Glutamatergic neuron (in vitro differentiated cells): ENCODE measurements around the gene CCDC197. TPM values are rescaled to one million over a fixed set of nuclear protein-coding genes. Genes with fewer than 3 reads are reported as not detected.
A peak's percentile ranks its signal among the peaks of the same experiment; 100 is the strongest.

Experiments
- DNase-seq: peaks from one replicate; pipeline ENCODE4 v3.0.0; 2022
- H3K27ac Mint-ChIP-seq: one replicate; pipeline ENCODE4 v1.8.0; 2020; ENCODE audit warnings: mild to moderate bottlenecking, mixed read lengths, inconsistent platforms; ENCODE audit not compliant: unreplicated experiment
- H3K27me3 Mint-ChIP-seq: one replicate; pipeline ENCODE4 v1.8.0; 2020; ENCODE audit warnings: mild to moderate bottlenecking, moderate library complexity, mixed read lengths, inconsistent platforms; ENCODE audit not compliant: unreplicated experiment
- H3K36me3 Mint-ChIP-seq: one replicate; pipeline ENCODE4 v1.8.0; 2020; ENCODE audit warnings: mild to moderate bottlenecking, mixed read lengths, inconsistent platforms; ENCODE audit not compliant: unreplicated experiment
- H3K4me1 Mint-ChIP-seq: one replicate; pipeline ENCODE4 v1.8.0; 2020; ENCODE audit warnings: mild to moderate bottlenecking, low read depth, mixed read lengths, inconsistent platforms; ENCODE audit not compliant: unreplicated experiment
- H3K4me3 Mint-ChIP-seq: one replicate; pipeline ENCODE4 v1.8.0; 2020; ENCODE audit warnings: mild to moderate bottlenecking, mixed read lengths, inconsistent platforms; ENCODE audit not compliant: unreplicated experiment
- H3K9me3 Mint-ChIP-seq: one replicate; pipeline ENCODE4 v1.8.0; 2020; ENCODE audit warnings: mild to moderate bottlenecking, moderate library complexity, mixed read lengths, inconsistent platforms; ENCODE audit not compliant: unreplicated experiment
- total RNA-seq: library from RNA; stranded (reverse); fragmentation: NEBNext Ultra II Directional; extraction: Animal tissue kit (Norgen Biotek cat#: 25700); gene quantifications from one replicate; pipeline ENCODE4 v1.2.1, GENCODE V29; 2021; ENCODE audit not compliant: unreplicated experiment
- TF ChIP-seq, protein P1 (sequence below): fragments of 200-600 bp; sonication (generic); IDR thresholded peaks from one replicate; pipeline ENCODE4 v1.5.0; 2021; ENCODE audit not compliant: partially characterized antibody, unreplicated experiment

CCDC197 gene
- total RNA-seq, 1 donor from 2014 or later = not detected

DNA sequence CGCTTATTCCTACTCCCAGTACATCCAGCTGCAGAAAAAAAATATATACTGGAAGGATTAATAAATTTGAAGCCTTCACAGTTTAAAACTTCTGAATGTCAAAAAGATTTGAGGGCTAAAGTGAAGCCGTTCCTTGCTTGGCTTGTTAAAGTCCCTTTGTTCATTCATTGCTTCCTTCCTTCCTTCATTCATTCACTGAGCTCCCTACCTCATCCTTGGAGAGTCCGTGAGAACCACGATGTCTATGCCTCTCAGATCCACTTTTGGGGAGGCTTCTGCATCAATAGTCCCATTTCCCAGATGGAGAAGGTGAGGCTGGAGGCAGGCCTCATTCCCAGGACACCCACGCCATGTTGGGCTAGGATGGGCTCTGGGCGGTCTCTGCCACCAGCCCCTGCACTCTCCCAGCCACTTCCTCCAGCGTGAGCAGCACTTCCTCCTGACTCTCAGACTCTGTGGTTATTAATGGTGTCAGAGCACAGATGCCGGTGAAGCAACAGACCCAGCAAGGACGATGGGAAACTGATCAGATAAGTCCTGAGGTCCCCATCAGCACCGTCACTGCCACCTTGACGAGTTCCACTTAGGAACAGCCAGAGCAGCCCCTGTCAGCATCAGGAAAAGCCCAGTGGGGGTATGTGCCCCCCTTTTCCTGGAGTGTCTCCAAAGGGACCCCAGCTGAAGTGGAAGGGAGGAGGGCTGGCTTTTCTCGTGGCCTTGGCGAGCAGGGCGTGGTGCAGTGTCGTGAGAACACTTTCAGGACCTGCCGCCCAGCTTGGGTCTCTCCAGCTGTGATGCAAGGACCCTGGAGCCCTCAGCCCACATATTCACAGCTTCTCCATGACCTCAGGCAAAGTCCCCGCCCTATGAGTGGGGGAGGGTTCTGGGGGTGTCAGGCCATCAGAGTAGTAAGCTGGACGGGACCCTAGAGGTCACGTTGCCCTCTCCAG is 41.9 kb upstream of the CCDC197 start:
- H3K4me3 Mint-ChIP-seq = peak overlapping the region; percentile 23
- TF ChIP-seq, protein P1, sequence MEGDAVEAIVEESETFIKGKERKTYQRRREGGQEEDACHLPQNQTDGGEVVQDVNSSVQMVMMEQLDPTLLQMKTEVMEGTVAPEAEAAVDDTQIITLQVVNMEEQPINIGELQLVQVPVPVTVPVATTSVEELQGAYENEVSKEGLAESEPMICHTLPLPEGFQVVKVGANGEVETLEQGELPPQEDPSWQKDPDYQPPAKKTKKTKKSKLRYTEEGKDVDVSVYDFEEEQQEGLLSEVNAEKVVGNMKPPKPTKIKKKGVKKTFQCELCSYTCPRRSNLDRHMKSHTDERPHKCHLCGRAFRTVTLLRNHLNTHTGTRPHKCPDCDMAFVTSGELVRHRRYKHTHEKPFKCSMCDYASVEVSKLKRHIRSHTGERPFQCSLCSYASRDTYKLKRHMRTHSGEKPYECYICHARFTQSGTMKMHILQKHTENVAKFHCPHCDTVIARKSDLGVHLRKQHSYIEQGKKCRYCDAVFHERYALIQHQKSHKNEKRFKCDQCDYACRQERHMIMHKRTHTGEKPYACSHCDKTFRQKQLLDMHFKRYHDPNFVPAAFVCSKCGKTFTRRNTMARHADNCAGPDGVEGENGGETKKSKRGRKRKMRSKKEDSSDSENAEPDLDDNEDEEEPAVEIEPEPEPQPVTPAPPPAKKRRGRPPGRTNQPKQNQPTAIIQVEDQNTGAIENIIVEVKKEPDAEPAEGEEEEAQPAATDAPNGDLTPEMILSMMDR = no peak
- H3K27ac Mint-ChIP-seq = peak overlapping the region; percentile 35
- H3K27me3 Mint-ChIP-seq = peaks cover 20% of the 10 kb centered on the region
- H3K36me3 Mint-ChIP-seq = no peaks in the 10 kb centered on the region
- H3K4me1 Mint-ChIP-seq = peaks cover 44% of the 10 kb centered on the region
- H3K9me3 Mint-ChIP-seq = peaks cover 11% of the 10 kb centered on the region
- DNase-seq = no peak

DNA sequence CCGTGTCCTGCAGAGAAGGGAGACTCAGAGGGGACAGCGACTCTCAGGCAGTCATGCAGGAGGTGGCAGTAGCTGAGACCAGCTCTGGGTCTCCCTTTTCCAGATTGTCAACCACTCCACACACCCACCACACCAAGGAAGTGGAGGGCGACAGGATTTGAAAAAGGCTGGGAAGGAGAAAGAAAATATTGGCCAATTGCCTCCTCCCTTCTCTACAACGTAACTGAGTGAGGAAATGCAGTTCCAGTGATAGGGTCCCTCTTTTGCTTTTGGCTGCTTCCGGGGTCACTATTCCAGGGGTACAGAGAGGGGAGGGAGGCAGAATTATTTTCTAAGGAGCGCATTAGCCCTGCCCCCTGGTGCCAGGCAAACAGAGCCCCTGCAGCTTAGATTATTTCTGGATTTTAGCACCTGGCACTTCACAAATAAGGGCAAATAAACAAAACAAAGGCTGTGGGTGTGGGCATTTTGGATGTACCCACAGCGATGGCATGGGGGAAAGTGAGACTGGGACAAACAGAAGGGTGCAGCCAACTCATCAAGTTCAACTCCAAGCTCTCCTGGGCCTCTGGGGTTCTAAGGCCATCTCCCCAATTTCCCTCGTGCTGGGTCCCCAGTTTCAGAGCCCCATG is 41.1 kb upstream of the CCDC197 start:
- H3K9me3 Mint-ChIP-seq = peaks cover 11% of the 10 kb centered on the region
- H3K36me3 Mint-ChIP-seq = no peaks in the 10 kb centered on the region
- TF ChIP-seq, protein P1 = no peak
- DNase-seq = no peak
- H3K27ac Mint-ChIP-seq = peak overlapping the region; percentile 66
- H3K4me1 Mint-ChIP-seq = peaks cover 41% of the 10 kb centered on the region
- H3K27me3 Mint-ChIP-seq = peaks cover 18% of the 10 kb centered on the region
- peak overlapping the region; percentile 40 for H3K4me3 Mint-ChIP-seq

DNA sequence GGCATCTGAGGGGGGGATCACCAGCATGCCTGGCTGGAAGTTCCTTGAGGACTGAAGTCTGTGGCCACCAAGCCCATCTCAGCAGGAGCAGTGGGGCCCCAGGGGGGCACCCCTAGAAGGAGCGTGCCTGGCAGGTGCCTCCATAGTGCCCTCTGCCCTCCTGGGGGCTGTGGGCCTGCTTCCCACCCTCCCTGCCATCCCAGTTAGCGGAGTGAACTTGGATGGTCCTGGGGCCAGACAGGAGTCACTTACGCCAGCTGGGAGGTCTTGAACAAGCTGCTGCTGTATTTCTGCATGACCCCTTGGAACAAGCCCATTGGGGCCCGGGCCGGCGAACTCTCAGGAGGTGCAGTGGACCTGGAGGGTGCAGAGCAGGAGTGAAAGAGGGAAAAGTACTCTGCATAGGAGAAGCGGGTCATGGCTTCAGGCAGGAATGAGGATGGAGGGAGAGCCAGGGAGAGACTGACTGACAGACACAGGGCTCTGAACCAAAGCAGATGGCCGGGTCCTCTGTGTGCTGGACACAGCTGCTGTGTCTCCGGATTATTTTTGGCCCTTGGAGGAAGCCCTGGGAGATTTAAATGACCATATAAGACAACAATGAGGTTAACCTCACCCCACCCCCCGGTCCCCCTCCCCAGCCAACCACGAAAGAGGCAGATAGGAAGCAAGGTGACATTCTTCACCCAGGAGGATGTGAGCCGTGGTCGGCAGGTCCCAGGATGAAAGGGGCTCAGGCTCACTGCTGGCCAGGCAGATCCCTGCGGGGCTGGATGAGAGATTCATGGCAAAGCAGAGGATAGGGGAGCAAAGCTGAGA is 40.4 kb upstream of the CCDC197 start:
- H3K27me3 Mint-ChIP-seq = peaks cover 18% of the 10 kb centered on the region
- H3K9me3 Mint-ChIP-seq = peaks cover 13% of the 10 kb centered on the region
- peaks cover 44% of the 10 kb centered on the region for H3K4me1 Mint-ChIP-seq
- H3K36me3 Mint-ChIP-seq = no peaks in the 10 kb centered on the region
- peak overlapping the region; percentile 97 for H3K27ac Mint-ChIP-seq
- TF ChIP-seq, protein P1 = no peak
- H3K4me3 Mint-ChIP-seq = peak overlapping the region; percentile 86
- DNase-seq = peak; percentile 55

DNA sequence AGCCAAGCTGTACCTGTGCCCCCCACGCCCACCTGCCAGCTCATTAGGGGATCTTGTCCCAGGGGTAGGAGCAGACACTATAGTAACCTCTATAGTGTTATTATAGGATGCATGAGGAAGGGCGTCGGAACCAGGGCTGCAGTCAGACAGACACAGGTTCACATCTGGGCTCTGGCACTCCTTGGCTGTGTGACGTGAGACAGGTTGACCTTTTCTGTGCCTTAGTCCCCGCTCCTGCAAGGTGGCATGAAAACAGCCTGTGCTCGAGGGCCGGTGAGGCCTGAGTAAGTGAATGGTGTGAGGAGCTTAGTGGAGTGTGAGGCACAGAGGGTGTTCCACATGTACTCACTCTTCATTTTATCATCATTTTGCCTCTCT is 39.8 kb upstream of the CCDC197 start:
- no peaks in the 10 kb centered on the region for H3K36me3 Mint-ChIP-seq
- peak overlapping the region; percentile 97 for H3K27ac Mint-ChIP-seq
- TF ChIP-seq, protein P1 = no peak
- peak overlapping the region; percentile 86 for H3K4me3 Mint-ChIP-seq
- peaks cover 18% of the 10 kb centered on the region for H3K27me3 Mint-ChIP-seq
- peaks cover 46% of the 10 kb centered on the region for H3K4me1 Mint-ChIP-seq
- H3K9me3 Mint-ChIP-seq = peaks cover 14% of the 10 kb centered on the region
- DNase-seq = no peak
